CMK (cell line): ENCODE data around the gene GTF2H1.
"Not testable (repeated sequence)": the region's sequence is repeated elsewhere in the genome, so short reads cannot be mapped to it uniquely, and the experiment has no call there.

Experiments used
- DNase-seq: peaks from one replicate; pipeline ENCODE4 v3.0.0-alpha.2; 2010; ENCODE audit warnings: low read depth

Gene GTF2H1

GRCh38 chr11:18319914-18320313 lies 2.5 kb upstream of the GTF2H1 start:
- DNase-seq = no peak

- no peak for DNase-seq
Observed at GRCh38 chr11:18320617-18321016, 1.8 kb upstream of the GTF2H1 start.

GRCh38 chr11:18321578-18321968 lies 794 bp upstream of the GTF2H1 start:
- no peak for DNase-seq

GRCh38 chr11:18322818-18323570 lies 627 bp downstream of the GTF2H1 start:
- no peak for DNase-seq

GRCh38 chr11:18323881-18324280 lies 1.5 kb downstream of the GTF2H1 start:
- not testable (repeated sequence) for DNase-seq

GRCh38 chr11:18324381-18324780 lies 2.0 kb downstream of the GTF2H1 start:
- no peak for DNase-seq

- DNase-seq = no peak
Observed at GRCh38 chr11:18329196-18329870, 7.0 kb downstream of the GTF2H1 start.

- no peak for DNase-seq
Observed at GRCh38 chr11:18330921-18331320, 8.6 kb downstream of the GTF2H1 start.

- DNase-seq = no peak
Observed at GRCh38 chr11:18332302-18332701, 9.9 kb downstream of the GTF2H1 start.

- DNase-seq = no peak
Observed at GRCh38 chr11:18332891-18333290, 10.5 kb downstream of the GTF2H1 start.

GRCh38 chr11:18347471-18348125 lies 25.2 kb downstream of the GTF2H1 start:
- no peak for DNase-seq

GRCh38 chr11:18352581-18352980 lies 30.2 kb downstream of the GTF2H1 start:
- DNase-seq = no peak

- no peak for DNase-seq
Observed at GRCh38 chr11:18358646-18359045, 36.3 kb downstream of the GTF2H1 start.

GRCh38 chr11:18361154-18361553 lies 38.8 kb downstream of the GTF2H1 start:
- no peak for DNase-seq

- DNase-seq = no peak
Observed at GRCh38 chr11:18364495-18365073, 42.2 kb downstream of the GTF2H1 start.

GRCh38 chr11:18365741-18366140 lies 43.4 kb downstream of the GTF2H1 start:
- DNase-seq = no peak

- DNase-seq = no peak
Observed at GRCh38 chr11:18366286-18366685, 43.9 kb downstream of the GTF2H1 start.

GRCh38 chr11:18367431-18367830 lies 45.1 kb downstream of the GTF2H1 start:
- DNase-seq = no peak

- no peak for DNase-seq
Observed at GRCh38 chr11:18368221-18368620, 45.9 kb downstream of the GTF2H1 start.

- DNase-seq = no peak
Observed at GRCh38 chr11:18369398-18369797, 47.0 kb downstream of the GTF2H1 start.

GRCh38 chr11:18371279-18371678 lies 48.9 kb downstream of the GTF2H1 start:
- no peak for DNase-seq

GRCh38 chr11:18372201-18372600 lies 49.8 kb downstream of the GTF2H1 start:
- DNase-seq = no peak

- DNase-seq = no peak
Observed at GRCh38 chr11:18374956-18375355, 52.6 kb downstream of the GTF2H1 start.
